ENCODE data around the gene NRXN3.

NRXN3 gene

DNA sequence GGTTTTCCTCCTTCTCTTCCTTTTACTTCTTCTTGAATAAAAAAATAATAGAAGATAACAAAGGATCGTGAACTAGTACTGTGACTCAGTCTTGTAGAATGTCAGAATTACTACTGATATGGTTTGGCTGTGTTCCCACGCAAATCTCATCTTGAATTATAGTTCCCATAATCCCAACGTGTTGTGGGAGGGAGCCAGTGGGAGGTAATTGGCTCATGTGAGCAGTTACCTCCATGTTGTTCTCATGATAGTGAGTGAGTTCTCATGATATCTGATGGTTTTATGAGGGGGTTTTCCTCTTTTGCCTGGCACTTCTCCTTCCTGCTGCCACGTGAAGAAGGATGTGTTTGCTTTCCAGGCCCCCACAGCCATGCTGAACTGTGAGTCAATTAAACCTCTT lies 1491.6 kb downstream of the NRXN3 start:
- TF ChIP-seq CTCF (IDR thresholded peaks at IDR 0.05) = no peak
- Histone ChIP-seq H3K4me3 (no peak overlapping the region), H3K27ac (no peak overlapping the region)
- DNase-seq (ENCODE audit: low spot score) = no peak

DNA sequence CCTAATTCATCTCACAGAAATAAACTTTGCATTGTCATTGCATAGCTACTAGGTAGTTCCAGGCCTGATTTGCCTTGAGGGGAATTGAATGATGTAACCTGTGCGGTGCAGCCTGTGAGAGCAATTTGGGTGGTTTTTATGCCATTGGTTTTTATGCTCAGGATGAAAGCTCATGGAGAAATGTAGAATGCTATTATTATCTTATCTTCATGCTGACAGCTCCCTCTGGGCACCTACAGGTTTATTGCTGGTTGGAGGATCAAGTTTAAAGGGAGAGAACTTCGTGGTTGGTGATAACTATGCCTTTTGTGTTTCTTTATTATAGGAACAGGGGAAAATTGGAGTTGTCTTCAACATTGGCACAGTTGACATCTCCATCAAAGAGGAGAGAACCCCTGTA lies 1493.3 kb downstream of the NRXN3 start:
- H3K27ac ChIP-seq = no peak overlapping the region
- TF ChIP-seq CTCF (IDR thresholded peaks at IDR 0.05) = no peak

GRCh38 chr14:79665556-79665955 lies 1495.4 kb downstream of the NRXN3 start:
- no peak for DNase-seq (ENCODE audit: low spot score)
- TF ChIP-seq CTCF (IDR thresholded peaks at IDR 0.05) = no peak
- H3K27ac ChIP-seq = no peak overlapping the region
- no peak overlapping the region for H3K4me3 ChIP-seq

More for the DNA sequence above, 1493.3 kb downstream of the NRXN3 start:
- no peak for DNase-seq (ENCODE audit: low spot score)
- no peak overlapping the region for H3K4me3 ChIP-seq

DNA sequence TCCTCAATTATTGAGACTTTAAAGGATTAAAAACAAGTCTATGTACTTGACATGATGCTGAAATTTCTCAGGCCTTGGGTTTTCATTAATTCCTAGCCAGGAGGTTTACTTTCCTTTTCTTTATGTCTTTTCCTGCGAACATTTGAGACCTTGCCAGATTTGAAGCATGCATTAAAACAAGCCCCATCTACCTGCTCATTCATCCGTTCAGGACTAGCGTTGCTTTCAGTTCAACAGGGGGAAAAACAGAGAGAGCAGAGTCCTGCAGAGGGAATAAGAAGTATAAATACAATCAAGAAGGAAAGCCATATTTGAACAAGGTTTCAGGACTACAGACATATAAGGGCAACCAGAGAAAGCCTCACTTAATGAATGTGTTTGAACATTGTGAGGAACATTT lies 1498.8 kb downstream of the NRXN3 start:
- H3K27ac ChIP-seq = no peak overlapping the region
- DNase-seq (ENCODE audit: low spot score) = no peak
- no peak for TF ChIP-seq CTCF (IDR thresholded peaks at IDR 0.05)
- no peak overlapping the region for H3K4me3 ChIP-seq

DNA sequence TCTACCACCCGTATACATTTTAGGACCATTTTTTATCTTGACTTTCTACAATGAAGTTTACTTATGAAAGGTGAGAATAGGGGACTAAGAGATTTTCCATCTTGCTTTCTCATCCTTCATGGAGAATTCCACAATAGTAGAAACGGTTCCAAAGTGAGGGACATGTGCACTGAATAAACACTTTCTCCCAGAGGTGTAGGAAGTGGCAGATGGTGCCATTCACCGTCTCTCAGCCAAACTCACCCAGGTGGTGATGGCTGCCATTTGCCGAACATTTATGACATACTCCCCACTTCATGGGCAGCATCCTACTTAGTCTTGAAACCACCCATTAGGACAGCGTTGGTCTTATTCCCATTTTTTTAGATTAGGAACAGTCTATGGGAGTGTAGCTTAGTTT lies 1500.6 kb downstream of the NRXN3 start:
- no peak overlapping the region for H3K4me3 ChIP-seq
- H3K27ac ChIP-seq = no peak overlapping the region
- no peak for TF ChIP-seq CTCF (IDR thresholded peaks at IDR 0.05)
- DNase-seq (ENCODE audit: low spot score) = no peak

DNA sequence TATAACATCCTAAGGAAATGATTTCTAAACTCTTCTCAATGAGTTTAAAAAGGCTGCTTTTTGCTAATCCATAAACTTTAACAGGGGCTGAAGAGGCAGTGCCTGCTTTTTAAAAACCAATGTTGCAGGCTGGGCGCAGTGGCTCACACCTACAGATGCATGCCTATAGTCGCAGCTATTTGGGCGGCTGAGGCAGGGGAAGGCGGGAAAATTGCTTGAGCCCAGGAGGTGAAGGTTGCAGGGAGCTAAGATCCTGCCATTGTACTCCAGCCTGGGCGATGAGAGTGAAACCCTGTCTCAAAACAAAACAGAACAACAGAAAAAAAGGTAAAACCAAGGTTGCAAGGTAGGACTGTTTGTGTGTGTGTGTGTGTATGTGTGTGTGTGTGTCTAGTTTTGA lies 1509.9 kb downstream of the NRXN3 start:
- TF ChIP-seq CTCF (IDR thresholded peaks at IDR 0.05) = no peak
- no peak for DNase-seq (ENCODE audit: low spot score)
- no peak overlapping the region for H3K27ac ChIP-seq
- H3K4me3 ChIP-seq = no peak overlapping the region

DNA sequence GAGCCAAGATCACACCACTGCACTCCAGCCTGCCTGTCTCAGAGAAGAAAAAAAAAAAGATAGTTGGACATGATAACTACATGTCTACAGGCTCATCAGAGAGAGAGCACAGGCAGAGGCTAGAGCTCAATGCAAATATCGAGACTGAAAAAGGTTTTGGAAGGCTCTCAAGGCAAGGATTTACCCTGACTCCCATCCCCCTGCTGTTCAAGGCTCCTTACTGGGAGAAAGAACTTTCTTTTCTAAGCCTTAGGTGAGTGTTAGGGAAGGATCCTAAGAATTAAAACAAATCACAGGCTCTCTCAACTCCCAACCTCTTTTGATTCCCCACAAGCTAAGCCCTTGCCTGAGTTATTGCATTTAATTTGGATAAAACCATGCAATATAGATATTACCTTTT lies 1516.0 kb downstream of the NRXN3 start:
- H3K4me3 ChIP-seq = no peak overlapping the region
- no peak overlapping the region for H3K27ac ChIP-seq
- DNase-seq (ENCODE audit: low spot score) = no peak
- no peak for TF ChIP-seq CTCF (IDR thresholded peaks at IDR 0.05)

All from coronary artery (tissue), 2 donors.